ENCODE results near the gene REEP3.
"Not testable (repeated sequence)": the region's sequence is repeated elsewhere in the genome, so short reads cannot be mapped to it uniquely, and the experiment has no call there.

REEP3 gene

DNA sequence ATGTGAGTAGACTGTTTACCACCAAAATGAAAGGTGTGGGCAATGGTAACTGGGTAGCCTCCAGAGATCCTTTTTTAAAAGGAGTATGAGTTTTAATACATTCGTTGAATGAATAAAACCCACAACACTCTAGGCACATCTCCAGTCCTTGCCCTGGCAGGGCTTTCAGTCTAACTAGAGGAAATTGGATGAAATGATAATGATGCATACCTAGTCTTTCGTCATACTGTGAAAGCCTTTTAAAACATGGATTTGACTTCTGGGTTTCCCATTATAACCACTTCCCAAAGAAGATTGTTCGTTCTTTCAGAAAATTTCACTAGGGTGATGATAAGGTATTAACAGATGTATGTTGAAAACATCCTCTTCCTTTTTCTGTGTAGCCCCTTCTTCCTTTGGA is 110.8 kb downstream of the REEP3 start:
- DNase-seq = no peak

DNA sequence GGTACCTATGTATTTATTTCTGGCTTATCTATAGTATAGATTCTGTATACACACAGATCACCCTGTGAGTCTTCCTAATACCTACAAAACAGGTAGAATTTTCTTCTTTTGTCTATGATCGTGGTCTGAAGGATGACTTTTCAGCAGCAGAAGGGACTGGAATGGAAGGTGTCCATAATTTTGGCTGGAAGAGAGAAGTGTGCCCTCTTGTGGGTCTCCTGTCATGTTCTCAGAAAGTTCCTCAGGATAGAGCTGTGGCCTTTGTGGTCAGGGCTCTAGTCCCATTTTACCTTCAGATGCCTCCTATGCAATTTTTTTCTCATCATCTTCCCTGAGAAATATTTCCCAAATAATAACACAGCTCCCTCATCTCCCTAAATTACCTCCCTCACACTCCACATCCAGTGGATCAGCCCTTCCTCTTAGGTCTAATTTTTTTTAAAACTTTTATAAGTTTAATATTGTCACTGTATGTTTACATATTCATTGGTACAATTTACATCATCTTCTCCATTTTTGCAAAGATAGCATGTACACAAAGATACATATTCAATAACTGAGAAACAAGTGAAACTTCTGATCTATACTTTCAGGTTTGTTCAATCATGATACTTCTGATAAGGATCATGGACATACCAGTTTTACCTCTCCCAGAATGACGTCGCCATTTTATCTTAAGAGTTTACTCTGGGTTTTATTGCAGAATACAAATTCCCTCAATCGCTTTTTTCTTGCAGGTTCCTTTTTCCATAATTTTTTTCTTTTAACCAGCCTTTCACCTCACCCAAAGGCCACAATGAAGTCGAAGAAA is 112.7 kb downstream of the REEP3 start:
- no peak for DNase-seq

DNA sequence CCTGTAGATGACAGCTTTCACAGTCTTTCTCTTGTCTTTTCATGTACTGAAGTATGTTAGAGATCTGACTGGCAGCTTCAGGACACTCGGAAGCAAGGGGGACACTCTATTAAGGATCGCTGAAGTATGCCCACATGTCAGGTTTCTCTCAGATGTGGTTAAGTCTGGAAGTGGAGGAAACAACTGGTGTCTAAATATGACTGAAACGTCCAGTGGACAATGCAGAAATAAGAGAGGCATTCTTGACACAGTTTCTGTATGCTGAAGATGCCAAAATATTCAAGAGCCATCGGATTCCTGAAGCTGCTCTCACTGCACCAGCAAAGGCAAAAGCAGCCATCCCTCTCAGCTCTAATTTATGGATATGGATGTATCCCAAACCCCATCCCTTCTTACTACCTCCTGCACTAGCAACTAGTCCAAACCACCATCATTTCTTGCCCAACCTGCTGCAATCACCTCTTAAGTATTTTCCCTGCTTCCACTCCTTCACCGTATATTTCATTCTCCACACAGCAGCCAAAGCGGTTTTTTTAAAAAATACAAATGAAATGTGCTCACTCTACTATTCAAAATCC is 113.4 kb downstream of the REEP3 start:
- DNase-seq = no peak

DNA sequence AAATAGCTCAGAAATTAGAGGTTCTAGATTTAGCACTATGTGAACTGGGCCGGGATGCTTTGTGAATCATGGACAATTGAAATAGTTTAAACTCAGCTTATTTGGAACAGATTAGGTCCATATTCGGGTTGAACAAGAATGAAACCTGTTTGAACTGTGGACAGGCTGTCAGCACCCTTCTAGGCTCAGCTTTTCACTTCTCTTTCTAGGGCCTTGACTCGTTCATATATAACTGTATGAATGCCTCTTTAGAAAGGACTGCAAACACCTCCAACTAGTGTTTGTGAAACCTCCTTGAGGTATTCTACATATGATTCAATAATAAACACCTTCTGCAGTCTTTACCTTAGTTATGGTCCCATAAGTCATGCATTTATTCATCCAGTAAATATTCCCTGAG is 115.6 kb downstream of the REEP3 start:
- no peak for DNase-seq

DNA sequence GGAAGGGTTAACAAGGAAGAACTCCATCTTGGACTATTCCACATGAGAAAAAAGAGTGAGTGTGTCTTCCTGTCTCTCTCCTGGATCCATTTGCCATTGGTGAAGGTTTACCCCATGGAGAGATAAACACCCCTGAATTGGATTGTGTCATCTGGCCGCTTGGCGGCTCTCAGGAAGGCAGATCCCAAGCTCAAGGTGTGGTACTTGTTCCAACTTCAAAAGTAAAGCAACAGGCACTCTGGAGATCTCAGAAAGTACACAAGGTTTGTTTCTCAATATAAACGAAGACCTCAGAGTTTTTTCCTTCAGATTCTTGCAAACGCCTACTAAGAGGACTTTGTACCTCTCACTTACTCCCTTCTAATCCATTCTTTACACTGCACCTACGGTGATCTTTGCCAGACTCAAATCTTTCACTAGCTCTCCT is 116.7 kb downstream of the REEP3 start:
- no peak for DNase-seq

DNA sequence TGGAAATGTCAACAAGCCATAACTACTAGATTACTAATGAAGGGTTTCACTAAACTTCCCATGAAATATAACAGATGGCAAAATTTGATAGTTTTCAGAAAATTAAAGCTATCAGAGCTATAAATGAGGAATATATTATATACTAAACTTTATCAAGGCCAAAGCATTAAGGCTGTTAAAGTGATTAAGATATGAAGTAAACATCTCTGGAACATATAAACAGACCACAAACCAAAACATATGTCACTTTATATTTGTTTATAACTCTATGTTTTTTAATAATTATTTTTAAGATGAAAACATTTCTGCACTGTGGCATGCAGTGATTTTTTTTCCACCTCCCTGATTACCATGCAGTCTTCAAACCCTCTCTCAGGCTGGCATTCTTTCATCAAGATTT is 120.2 kb downstream of the REEP3 start:
- no peak for DNase-seq

DNA sequence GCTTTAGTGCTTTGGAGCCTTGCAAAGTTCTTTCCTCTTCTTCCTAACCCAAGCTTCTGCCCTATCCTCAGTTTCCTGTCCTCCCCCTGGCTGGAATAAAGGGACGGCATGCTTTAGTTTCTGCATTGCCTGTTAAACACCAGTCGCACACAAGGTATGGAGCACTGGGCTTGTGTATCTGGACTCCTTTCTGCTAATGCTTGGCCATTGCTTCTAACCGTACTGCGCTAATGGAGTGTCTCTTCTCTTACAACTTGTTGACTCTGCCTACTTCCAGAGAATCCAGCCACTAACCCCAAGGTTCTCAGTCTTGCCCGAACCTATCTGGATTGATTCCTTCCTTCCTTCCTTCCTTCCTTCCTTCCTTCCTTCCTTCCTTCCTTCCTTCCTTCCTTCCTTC is 120.6 kb downstream of the REEP3 start:
- DNase-seq = no peak

DNA sequence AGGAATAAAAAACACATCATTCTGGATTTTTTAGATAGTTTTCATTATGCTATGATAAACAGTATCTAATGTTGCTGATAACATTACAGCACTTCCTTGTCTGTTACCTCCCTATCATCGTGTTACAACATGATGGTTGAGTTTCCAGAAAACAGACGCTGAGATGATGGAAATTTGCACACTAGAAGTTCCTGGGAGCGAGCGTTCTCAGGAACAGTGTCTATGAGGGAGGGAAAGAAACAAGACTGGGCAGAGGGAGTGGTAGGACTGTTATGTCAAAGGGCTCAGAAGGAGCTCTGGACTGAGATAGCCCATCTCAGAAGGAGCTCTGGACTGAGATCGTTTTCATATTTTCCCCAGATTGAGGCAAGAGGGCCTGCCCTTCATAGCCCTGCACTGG is 121.6 kb downstream of the REEP3 start:
- DNase-seq = no peak

DNA sequence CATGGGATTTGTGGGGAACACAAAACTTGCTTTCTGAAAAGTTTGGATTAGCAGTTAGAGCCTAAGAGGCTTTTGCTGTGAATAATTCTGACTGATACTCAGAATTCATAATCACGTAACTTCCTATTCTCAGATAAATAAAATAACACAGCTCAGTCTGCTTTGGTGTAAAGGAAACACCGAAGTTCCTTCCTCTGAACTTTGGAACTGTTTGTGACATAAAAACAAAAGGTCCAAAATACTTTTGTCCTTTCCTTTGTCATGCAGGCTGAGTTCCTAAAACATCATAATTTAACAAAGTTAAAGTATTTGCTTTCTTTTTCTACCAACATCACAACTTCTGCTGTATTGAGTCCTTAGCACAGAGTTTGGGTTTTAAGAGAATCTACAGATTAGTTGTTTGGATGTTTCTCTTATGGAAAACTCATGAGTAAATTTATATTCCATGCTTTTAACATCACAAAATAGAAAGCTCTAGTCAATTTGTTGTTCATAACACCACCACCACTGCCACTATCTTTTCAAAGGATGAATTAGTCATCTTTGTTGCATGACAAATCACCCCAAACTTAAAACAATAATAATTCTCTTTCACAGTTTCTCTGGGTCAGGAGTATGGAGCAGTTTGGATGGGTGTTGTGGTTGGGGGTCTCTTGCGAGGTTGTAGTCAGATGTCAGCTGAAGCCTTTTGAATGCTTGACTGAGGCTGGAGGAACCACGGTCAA is 123.4 kb downstream of the REEP3 start:
- DNase-seq = no peak

DNA sequence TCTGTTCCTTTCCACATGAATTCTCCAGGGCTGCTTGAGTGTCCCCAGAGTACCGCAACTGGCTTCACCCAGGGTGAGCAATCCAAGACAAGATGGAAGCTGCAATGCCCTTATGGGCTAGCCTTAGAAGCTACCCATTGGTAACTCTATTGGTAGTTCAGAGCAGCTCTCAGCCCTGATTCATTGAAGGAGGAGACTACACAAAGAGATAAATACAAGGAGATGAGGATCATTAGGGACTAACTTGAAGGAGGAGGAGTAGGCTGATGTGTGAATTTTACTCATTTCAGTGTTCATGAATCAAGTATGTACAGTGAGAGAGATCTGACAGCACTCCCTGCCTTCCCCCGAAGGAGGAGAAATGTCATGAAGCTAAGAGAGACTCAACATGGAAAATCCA is 124.0 kb downstream of the REEP3 start:
- DNase-seq = no peak

DNA sequence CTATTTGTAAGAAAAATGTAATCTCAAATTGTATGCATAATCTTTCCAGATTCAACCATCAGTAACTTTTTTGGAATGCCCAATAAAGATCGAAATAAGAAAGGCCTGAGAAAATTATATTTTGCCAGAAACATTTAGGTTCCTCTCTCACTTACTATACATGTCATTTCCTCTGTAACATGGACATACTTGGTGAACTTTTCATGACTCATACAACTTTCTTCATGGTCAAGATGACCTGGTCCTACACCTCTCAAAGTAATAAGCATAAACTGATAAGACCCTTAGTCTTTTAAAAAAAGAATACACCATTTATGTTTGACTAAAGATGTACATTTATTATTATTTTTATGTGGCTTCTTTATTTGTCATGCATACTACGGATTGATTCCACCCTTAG is 125.3 kb downstream of the REEP3 start:
- no peak for DNase-seq

DNA sequence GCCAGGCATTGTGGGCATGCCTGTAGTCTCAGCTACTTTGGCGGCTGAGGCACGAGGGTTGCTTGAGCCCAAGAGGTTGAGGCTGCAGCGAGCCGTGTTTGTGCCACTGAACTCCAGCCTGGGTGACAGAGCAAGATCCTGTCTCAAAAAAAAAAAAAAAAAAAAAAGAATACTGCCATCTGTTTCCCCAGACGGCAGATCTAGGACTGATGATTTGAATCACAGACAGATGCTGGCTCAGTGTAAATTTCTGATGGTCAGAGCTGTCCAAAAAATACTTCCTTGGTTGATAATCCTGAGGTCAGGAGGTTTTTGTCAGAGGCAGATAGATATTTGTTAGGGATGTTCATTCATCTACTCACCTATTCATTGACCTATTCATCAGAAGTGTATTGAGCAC is 130.7 kb downstream of the REEP3 start:
- no peak for DNase-seq

DNA sequence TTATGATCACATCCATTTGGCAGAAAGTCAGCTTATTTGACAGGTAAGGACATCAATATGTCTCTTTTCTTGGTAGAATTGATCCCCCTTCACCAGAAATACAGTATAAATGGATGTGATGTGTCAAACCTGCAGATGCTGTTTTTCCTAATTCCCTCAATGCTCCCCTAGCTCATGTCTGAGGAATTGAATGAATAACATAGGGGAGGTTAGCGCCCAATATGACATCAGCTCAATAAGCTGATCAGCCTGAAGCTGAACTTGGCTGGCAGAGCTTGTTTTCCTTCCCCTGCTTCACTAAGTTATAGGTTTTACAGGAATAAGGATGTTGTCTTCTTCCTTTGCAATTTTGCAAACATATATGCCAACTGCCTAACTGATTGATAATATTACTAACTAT is 132.5 kb downstream of the REEP3 start:
- no peak for DNase-seq

DNA sequence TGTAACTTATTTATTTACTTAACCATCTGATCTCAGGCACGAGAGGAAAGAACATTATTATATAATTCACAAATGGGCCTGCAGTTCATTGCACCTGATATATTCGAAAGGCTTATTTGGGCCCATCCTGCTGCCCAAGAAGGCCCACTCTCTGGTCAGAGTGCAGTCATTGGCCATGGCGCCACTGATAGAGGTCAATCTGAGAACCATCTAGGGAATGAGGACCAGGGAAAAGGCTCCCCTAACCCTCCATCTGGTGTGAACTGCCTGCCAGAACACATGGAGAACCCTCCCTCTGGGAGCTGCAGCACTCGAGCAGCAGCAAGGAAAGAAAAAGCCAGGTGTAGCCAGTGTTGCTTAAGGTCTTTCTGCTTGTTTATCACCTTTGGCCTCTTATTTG is 136.6 kb downstream of the REEP3 start:
- DNase-seq = no peak

DNA sequence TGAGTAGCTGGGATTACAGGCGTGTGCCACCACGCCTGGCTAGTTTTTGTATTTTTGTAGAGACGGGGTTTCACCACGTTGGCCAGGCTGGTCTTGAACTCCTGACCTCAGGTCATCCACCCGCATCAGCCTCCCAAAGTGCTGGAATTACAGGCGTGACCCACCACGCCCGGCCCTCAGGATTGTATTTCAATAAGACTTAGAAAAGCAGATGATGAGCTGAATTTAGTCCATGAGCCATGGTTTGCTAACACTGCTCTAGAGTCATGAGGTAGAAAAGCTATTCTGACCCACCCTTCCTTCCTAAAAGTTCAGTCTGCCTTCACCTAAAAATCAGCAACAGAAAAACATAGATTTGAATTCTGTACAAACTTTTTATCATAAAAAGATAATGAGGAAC is 139.7 kb downstream of the REEP3 start:
- DNase-seq = not testable (repeated sequence)

DNA sequence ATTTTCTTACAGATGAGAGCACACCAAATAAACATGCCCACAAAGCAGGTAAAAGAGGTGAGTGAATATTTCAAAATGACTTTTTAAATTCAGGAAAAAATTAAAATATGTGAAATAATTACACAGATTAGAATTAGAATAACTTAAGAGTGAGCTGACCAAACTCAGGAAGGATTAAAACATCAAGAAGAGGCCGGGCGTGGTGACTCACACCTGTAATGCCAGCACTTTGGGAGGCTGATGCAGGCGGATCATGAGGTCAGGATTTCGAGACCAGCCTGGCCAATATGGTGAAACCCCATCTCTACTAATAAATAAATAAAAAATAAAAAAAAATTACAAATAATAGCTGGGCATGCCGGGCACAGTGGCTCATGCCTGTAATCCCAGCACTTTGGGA is 140.1 kb downstream of the REEP3 start:
- DNase-seq = no peak

DNA sequence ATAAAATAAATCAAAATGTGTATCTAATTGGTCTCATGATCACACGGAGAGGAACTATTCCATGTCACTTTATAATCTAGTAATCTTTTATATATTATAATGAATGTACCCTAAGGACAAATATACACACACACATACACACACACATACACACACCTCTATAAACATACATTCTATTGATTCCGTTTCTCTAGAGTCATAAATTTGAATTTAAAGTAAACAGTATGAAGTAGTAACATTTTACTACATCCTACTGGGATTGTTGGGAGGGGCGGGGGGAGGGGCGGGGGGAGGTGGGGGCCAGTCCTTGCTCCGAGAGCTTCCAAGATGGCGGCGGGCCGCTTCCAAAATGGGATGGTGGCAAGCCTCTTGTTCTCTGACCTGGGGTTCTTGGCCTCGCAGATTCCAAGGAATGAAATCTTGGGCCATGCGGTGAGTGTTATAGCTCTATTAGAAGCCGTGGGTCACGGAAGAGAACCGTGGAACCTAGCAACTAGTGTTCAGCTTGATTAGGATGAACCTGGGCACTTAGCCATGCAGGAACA is 143.2 kb downstream of the REEP3 start:
- DNase-seq = no peak

DNA sequence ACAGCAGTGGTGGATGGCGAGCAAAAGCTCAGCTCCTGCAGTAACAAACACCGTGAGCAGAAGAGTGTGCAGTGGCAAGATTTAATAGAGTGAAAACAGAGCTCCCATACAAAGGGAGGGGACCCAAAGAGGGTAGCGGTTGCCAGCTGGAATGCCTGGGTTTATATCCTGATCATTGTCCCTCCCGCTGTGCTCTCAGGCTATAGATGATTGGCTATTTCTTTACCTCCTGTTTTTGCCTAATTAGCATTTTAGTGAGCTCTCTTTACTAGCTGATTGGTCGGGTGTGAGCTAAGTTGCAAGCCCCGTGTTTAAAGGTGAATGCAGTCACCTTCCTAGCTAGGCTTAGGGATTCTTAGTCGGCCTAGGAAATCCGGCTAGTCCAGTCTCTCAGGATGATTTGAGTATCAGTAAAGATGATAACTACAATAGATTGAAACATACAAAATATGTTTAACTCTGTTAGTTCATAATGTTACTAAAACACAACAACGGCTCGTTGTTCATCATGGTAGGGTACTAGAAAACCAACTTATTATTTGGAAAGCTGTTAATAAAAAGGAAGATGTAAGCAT is 143.9 kb downstream of the REEP3 start:
- DNase-seq = not testable (repeated sequence)

DNA sequence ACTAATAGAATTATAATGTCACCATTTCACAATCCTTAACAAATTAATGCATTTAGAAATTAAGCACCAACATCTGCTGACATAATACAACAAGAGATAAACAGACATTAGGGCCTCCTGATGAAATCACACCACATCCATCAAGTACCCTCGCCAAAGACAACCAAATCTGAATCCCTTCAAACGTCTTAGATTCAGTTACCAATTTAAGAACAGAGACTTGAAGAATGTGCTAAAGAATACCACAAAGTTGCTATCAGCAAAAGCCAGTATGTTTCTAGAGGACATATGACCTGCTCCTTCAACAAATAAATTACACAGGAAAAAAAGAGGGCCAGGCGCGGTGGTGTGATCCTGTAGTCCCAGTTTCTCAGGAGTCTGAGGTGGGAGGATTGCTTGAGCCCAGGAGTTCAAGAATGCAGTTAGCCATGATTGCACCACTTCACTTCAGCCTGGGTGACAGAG is 144.5 kb downstream of the REEP3 start:
- DNase-seq = no peak

DNA sequence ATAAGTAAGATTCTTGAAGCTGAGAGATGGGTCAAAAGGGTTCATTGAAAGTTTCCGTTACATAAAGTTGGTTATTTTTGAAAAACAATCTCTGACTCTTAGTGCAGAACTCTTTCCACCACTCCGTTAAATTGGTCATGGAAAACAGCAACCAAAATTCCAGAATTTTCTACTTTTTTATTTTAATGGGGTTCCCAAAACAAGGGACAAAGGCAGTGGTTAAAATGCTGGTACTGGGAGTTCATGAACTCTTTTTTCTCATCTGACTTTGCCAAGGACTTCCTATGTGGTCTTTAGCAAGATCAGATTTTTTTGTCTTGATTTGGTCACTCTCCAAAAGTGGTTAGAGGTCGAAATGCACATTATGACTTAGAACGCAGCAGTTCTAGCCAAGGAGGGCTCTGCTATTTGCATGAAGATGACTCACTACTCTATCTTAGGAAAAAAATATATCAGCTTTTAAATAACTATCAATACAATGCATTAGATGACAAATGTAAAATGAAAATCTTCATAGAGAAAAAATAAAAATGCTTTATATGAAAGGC is 145.7 kb downstream of the REEP3 start:
- no peak for DNase-seq

DNA sequence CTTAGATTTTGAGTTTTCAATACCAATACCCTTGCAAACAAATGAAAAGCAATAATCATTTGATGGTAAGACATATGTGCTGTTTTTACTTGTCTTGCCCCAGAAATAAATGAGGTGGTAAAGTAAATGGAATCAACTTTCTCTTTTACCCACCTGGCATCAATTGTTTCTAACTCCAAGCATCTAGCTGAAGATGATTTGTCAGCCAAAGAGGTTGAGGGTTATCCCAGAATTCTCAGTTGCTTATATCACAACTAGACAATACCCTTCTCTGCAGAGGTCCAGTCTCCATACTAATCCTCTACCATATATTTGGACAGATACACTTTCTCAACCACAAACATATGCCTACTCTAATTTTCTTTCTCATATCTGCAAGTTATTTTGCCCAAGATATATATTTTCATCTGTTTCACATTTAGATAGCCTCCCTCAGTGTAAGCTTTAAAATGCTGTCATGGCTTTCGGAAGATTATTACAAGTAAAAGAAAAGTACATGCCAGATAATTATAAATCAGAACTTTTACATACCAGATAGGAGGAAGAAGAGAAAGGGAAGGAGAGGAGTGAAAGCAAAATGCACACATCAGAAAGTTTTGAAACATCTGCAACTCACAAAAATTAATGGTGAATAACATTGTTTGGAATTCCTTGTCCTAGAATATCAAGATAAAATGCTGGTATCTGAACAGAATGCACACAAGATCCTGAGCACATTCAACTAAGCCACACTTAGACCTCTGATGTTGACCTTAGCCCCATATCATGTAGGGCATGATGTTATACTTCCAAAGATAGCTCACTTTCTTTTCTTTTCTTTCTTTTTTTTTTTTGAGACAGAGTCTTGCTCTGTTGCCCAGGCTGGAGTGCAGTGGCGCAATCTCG is 146.6 kb downstream of the REEP3 start:
- DNase-seq = no peak

DNA sequence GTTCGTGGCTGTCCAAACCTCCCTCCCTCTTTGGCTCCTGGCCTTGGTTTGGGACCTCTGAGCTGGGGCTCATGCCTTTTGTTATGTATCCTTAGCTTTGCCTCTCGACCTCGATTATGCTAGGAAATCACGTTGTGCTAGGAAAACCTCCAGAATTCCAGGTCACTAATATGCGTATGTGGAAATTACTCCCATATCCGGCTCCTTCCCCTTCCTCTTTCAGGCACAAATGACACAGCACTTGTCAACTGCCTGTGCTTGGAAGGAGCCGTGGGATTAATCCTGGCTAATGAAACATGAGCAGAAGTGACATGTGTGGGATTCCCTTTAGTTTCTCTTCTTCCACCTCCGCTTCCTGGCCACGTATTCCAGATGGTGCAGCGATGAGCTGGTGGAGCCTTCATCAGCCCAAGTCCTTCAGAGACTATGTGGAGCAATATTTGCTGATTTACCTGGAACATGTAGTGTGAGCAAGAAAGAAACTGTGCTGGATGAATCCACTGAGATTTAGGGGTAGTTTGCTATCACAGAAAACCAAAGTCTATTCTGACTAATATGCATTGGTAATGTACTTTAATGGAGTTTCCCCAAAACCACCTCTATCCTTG is 149.2 kb downstream of the REEP3 start:
- DNase-seq = no peak
